ENCODE results near the gene RASA3. TPM values are rescaled to one million over a fixed set of nuclear protein-coding genes. Genes with fewer than 3 reads are reported as not detected.
A peak's percentile ranks its signal among the peaks of the same experiment; 100 is the strongest.
"Not testable (repeated sequence)": the region's sequence is repeated elsewhere in the genome, so short reads cannot be mapped to it uniquely, and the experiment has no call there.

The RASA3 gene
- total RNA-seq, 2 donors from 2014 or later: 10.2 to 13.2 TPM

GRCh38 chr13:113992276-113993005 lies 140.0 kb downstream of the RASA3 start:
- no peak overlapping the region for H3K27ac ChIP-seq
- peak overlapping the region in 1 of 2 donors; percentile 11 for H3K4me3 ChIP-seq
- TF ChIP-seq CTCF (IDR thresholded peaks at IDR 0.05): no peak
- no peak for DNase-seq (ENCODE audit: low spot score)
- peaks cover 14% of the 10 kb centered on the region for H3K36me3 ChIP-seq
- peaks cover 0 to 21% of the 10 kb centered on the region in 2 donors for H3K4me1 ChIP-seq
- no peaks in the 10 kb centered on the region for H3K27me3 ChIP-seq
- no peaks in the 10 kb centered on the region for H3K9me3 ChIP-seq

GRCh38 chr13:113991676-113992179 lies 140.7 kb downstream of the RASA3 start:
- no peak overlapping the region for H3K4me3 ChIP-seq
- TF ChIP-seq CTCF (IDR thresholded peaks at IDR 0.05): no peak
- H3K27ac ChIP-seq: no peak overlapping the region
- H3K27me3 ChIP-seq: no peaks in the 10 kb centered on the region
- H3K9me3 ChIP-seq: no peaks in the 10 kb centered on the region
- H3K4me1 ChIP-seq: peaks cover 0 to 20% of the 10 kb centered on the region in 2 donors
- no peak for DNase-seq (ENCODE audit: low spot score)
- H3K36me3 ChIP-seq: peaks cover 14% of the 10 kb centered on the region

- peaks cover 12% of the 10 kb centered on the region for H3K36me3 ChIP-seq
- no peak overlapping the region for H3K4me3 ChIP-seq
- no peaks in the 10 kb centered on the region for H3K9me3 ChIP-seq
- TF ChIP-seq CTCF (IDR thresholded peaks at IDR 0.05): no peak
- peaks cover 0 to 20% of the 10 kb centered on the region in 2 donors for H3K4me1 ChIP-seq
- no peaks in the 10 kb centered on the region for H3K27me3 ChIP-seq
- H3K27ac ChIP-seq: no peak overlapping the region
- no peak for DNase-seq (ENCODE audit: low spot score)
These were observed 141.2 kb downstream of the RASA3 start for GRCh38 chr13:113991191-113991669.

DNA sequence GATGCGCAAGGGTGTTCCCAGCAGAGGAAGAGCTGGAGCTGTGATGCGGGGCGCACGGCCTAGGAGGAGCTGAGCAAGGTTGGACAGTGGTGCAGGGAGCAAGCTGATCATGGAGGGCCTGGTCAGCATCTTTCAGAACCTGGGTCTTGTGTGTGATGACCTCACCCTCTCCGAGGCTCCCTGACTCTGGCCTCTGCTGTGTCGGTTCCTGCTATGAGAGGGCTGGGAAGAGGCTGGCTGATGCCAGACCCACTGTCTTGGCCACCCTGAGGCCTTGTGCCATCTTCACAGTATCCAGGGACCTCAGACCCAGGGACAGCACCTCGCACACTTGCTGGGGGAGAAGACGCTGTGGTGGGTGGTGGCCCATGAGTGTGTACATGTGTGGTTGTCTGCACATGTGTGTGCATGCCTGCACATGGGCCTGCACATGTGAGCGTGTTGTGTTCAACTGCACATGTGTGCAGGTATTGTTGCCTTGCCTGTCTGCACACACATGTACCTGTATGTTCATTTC lies 142.0 kb downstream of the RASA3 start:
- H3K36me3 ChIP-seq: peaks cover 9% of the 10 kb centered on the region
- no peak for DNase-seq (ENCODE audit: low spot score)
- H3K4me3 ChIP-seq: no peak overlapping the region
- peaks cover 0 to 20% of the 10 kb centered on the region in 2 donors for H3K4me1 ChIP-seq
- H3K9me3 ChIP-seq: no peaks in the 10 kb centered on the region
- no peak for TF ChIP-seq CTCF (IDR thresholded peaks at IDR 0.05)
- no peaks in the 10 kb centered on the region for H3K27me3 ChIP-seq
- H3K27ac ChIP-seq: no peak overlapping the region

DNA sequence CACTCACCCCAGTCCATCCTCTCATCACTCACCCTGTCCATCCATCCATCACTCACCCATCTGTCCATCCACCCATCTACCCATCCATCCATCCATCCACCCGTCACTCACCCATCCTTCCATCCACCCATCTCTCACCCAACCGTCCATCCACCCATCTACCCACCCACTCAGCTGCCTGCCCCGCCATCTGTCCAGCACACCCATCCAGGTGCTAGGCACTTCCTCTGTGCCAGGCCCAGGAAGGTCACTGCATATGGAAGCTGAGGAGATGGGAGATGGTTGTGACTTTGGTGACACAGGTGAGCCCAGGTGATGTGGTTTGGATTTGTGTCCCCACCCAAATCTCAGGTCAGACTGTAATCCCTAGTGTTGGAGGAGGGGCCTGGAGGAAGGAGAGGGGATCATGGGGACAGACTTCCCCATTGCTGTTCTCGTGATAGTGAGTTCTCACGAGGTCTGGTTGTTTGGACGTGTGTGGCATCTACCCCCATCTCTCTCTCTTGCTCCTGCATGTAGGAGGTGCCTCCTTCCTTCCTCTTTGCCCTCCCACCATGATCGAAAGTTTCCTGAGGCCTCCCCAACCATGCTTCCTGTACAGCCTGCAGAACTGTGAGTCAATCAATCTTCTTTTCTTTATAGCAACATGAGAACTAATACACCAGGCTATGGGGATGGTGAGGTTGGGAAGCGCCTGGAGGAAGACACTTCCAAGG lies 142.7 kb downstream of the RASA3 start:
- no peak overlapping the region for H3K27ac ChIP-seq

GRCh38 chr13:113988859-113989258 lies 143.6 kb downstream of the RASA3 start:
- not testable (repeated sequence) for H3K9me3 ChIP-seq; H3K27ac ChIP-seq; H3K36me3 ChIP-seq; H3K4me3 ChIP-seq; DNase-seq (ENCODE audit: low spot score); H3K27me3 ChIP-seq
- H3K4me1 ChIP-seq: peaks cover 0 to 20% of the 10 kb centered on the region in 2 donors

More for the DNA sequence above, 142.7 kb downstream of the RASA3 start:
- Histone ChIP-seq H3K27me3 (no peaks in the 10 kb centered on the region), H3K4me1 (peaks cover 0 to 20% of the 10 kb centered on the region in 2 donors), H3K4me3 (no peak overlapping the region), H3K9me3 (no peaks in the 10 kb centered on the region), H3K36me3 (peaks cover 9% of the 10 kb centered on the region)
- no peak for TF ChIP-seq CTCF (IDR thresholded peaks at IDR 0.05)
- no peak for DNase-seq (ENCODE audit: low spot score)

Data from right atrium auricular region (tissue), 2 donors.